PC-3 (cell line): ENCODE results near the gene CD320. TPM values are rescaled to one million over a fixed set of nuclear protein-coding genes. Genes with fewer than 3 reads are reported as not detected.
A peak's percentile ranks its signal among the peaks of the same experiment; 100 is the strongest.

Source experiments
- ATAC-seq: fragments of 200-7000 bp; cut with Tn5 transposase; 2 replicates; pipeline ENCODE4 v1.9.1; 2020; ENCODE audit warnings: mild to moderate bottlenecking, moderate library complexity
- BruUV-seq: library from RNA; stranded (reverse); fragments of 400-500 nt; replicated peaks from 2 replicates; lab custom pipeline; 2021; lab: Mats Ljungman, UMichigan
- CTCF ChIA-PET: fragments of 300-600 bp; sonication (Branson Sonifier 250); formaldehyde crosslinking; loops from one replicate; lab custom pipeline; 2022; ENCODE audit warnings: antibody characterized with exemption; lab: Charles Lee
- POLR2A ChIA-PET: fragments of 300-600 bp; sonication (Branson Sonifier 250); formaldehyde crosslinking; loops from one replicate; lab custom pipeline; 2022; ENCODE audit warnings: antibody characterized with exemption; ENCODE audit not compliant: unreplicated experiment; lab: Charles Lee
- DNase-seq: peaks from one replicate; pipeline ENCODE4 v3.0.0-alpha.2; 2015
- H2AFZ ChIP-seq: fragments of 300-600 bp; sonication (generic); 2 replicates; pipeline ENCODE4 v1.6.0; 2016; ENCODE audit warnings: antibody characterized with exemption, low read length
- H3F3A ChIP-seq: fragments of 300-600 bp; sonication (generic); one replicate; pipeline ENCODE4 v1.6.0; 2017; ENCODE audit warnings: antibody characterized with exemption, low read length, control low read depth, mild to moderate bottlenecking; ENCODE audit not compliant: unreplicated experiment
- H3K27ac ChIP-seq: fragments of 300-600 bp; sonication (generic); 2 replicates; pipeline ENCODE4 v1.5.1; 2016; ENCODE audit warnings: mild to moderate bottlenecking, low read length
- H3K27me3 ChIP-seq: fragments of 300-600 bp; sonication (generic); 2 replicates; pipeline ENCODE4 v1.6.1; 2016; ENCODE audit warnings: low read length, mixed read lengths
- H3K36me3 ChIP-seq: fragments of 300-600 bp; sonication (generic); 2 replicates; pipeline ENCODE4 v1.6.1; 2016; ENCODE audit warnings: low read depth, mixed run types, low read length, mixed read lengths
- H3K4me1 ChIP-seq: fragments of 300-600 bp; sonication (generic); 2 replicates; pipeline ENCODE4 v1.5.1; 2016; ENCODE audit warnings: low read length; ENCODE audit not compliant: insufficient read depth
- H3K4me2 ChIP-seq: fragments of 300-600 bp; sonication (generic); 2 replicates; pipeline ENCODE4 v1.6.0; 2016; ENCODE audit warnings: low read length
- H3K4me3 ChIP-seq: fragments of 300-600 bp; sonication (generic); 2 replicates; pipeline ENCODE4 v1.5.1; 2016; ENCODE audit warnings: mild to moderate bottlenecking, low read length, mixed read lengths
- H3K79me2 ChIP-seq: fragments of 300-600 bp; sonication (generic); 2 replicates; pipeline ENCODE4 v1.6.1; 2017; ENCODE audit warnings: low read length, mixed read lengths
- H3K9ac ChIP-seq: fragments of 300-600 bp; sonication (generic); 2 replicates; pipeline ENCODE4 v1.6.0; 2016; ENCODE audit warnings: mild to moderate bottlenecking, low read length
- H3K9me2 ChIP-seq: fragments of 300-600 bp; sonication (generic); replicated peaks from 2 replicates; pipeline ENCODE4 v1.6.1; 2016; ENCODE audit warnings: mixed run types, low read length, mixed read lengths
- H3K9me3 ChIP-seq: fragments of 300-600 bp; sonication (generic); 2 replicates; pipeline ENCODE4 v1.6.1; 2016; ENCODE audit warnings: low read length, mixed read lengths
- H4K20me1 ChIP-seq: fragments of 300-600 bp; sonication (generic); 2 replicates; pipeline ENCODE4 v1.6.1; 2016; ENCODE audit warnings: low read length, mixed read lengths
- EZH2 ChIP-seq: fragments of 300-600 bp; sonication (generic); IDR thresholded peaks from one replicate; pipeline ENCODE4 v1.6.1; 2017; ENCODE audit warnings: antibody characterized with exemption, mild to moderate bottlenecking, low read length; ENCODE audit not compliant: unreplicated experiment
- EZH2phosphoT487 ChIP-seq: fragments of 300-600 bp; sonication (generic); IDR thresholded peaks from 2 replicates; pipeline ENCODE4 v1.6.1; 2018; ENCODE audit warnings: mild to moderate bottlenecking, antibody characterized with exemption, low read length, borderline replicate concordance
- intact Hi-C: fragments of 100-400 bp; cut with micrococcal nuclease; formaldehyde crosslinking; loops from 2 replicates; pipeline ENCODE4 v1.9.0; 2023
- total RNA-seq: library from RNA; depleted of rRNA; stranded (reverse); fragments of >200 nt; gene quantifications from 2 replicates; pipeline ENCODE4 v1.2.3, GENCODE V29; 2014
- TF ChIP-seq, protein P1 (sequence below): fragments of 300-600 bp; sonication (generic); conservative IDR thresholded peaks from 2 replicates; pipeline ENCODE4 v1.5.1; 2017; ENCODE audit warnings: antibody characterized with exemption, low read depth, mild to moderate bottlenecking, low read length

The CD320 gene
- total RNA-seq, 1 experiment from 2014 or later, result 221 TPM

DNA sequence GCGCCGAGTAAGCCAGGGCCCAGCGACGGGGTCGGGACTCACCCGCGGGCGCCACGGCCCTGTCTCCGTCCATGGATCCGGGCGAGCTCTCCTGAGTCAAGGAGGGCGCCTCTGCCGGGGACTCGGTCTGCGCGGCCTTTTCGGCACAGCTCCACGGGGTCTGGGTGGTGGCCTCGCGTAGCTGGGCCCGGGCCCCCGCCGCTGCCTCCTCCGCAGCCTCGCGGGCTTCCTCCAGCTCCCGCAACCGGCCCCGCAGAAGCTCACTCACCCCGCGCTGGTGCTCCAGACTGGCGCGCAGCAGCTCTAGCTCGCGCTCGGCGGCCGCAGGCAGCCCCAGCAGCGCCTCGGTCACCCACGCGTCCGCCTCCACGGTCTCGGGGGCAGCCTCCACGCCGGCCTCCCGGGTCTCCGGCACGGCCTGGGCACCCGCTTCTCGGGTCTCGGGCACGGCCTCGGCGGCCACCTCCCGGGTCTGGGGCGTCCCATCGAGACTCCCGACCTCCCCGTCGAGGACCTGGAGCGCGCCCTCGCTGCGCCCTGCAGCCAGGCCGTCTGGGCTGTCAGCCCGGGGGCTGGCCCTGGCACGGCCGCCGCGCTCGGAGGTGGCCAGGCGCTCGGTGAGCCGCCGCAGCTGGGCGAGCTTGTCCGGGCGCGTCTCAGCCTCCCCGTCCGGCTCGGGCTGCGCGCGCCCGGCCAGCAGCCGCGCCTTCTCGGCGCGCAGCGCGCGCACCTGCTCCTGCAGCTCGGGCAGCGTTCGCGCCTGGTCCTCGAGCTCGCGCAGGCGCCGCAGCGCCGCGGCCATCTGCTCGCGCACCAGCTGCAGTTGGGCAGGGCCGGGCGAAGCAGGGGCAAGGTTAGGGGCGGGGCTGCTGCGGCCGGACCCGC is 26.5 kb upstream of the CD320 start:
- Histone ChIP-seq H3K4me3 (peak overlapping the region; percentile 66), H4K20me1 (no peaks in the 10 kb centered on the region), H3F3A (no peaks in the 10 kb centered on the region), H3K27ac (no peak overlapping the region), H2AFZ (peak overlapping the region; percentile 87), H3K27me3 (peaks cover 22% of the 10 kb centered on the region), H3K36me3 (no peaks in the 10 kb centered on the region), H3K4me2 (peak overlapping the region; percentile 92), H3K9ac (no peak overlapping the region), H3K4me1 (peaks cover 11% of the 10 kb centered on the region; the same call in 1 of the 2 replicates), H3K79me2 (no peaks in the 10 kb centered on the region), H3K9me2 (no peaks in the 10 kb centered on the region), H3K9me3 (no peaks in the 10 kb centered on the region)
- ChIA-PET CTCF (interaction anchor here (0.6 to 1.2 kb wide), 3 partner anchors 13 to 56 kb away, joined by 3 to 12 read pairs (median 3); partner anchors contain the start of genes CD320 and RAB11B), POLR2A (interaction anchor here (0.6 kb wide), 1 partner anchor 115 kb away, joined by 3 read pairs; no protein-coding TSS in a partner anchor)
- no peak for TF ChIP-seq EZH2
- TF ChIP-seq EZH2phosphoT487, result no peak
- TF ChIP-seq, protein P1, sequence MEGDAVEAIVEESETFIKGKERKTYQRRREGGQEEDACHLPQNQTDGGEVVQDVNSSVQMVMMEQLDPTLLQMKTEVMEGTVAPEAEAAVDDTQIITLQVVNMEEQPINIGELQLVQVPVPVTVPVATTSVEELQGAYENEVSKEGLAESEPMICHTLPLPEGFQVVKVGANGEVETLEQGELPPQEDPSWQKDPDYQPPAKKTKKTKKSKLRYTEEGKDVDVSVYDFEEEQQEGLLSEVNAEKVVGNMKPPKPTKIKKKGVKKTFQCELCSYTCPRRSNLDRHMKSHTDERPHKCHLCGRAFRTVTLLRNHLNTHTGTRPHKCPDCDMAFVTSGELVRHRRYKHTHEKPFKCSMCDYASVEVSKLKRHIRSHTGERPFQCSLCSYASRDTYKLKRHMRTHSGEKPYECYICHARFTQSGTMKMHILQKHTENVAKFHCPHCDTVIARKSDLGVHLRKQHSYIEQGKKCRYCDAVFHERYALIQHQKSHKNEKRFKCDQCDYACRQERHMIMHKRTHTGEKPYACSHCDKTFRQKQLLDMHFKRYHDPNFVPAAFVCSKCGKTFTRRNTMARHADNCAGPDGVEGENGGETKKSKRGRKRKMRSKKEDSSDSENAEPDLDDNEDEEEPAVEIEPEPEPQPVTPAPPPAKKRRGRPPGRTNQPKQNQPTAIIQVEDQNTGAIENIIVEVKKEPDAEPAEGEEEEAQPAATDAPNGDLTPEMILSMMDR, result no peak
- BruUV-seq, result no TSS peak
- intact Hi-C loops, result no loop called here
- ATAC-seq (peak; percentile 70), DNase-seq (peak; percentile 87)

DNA sequence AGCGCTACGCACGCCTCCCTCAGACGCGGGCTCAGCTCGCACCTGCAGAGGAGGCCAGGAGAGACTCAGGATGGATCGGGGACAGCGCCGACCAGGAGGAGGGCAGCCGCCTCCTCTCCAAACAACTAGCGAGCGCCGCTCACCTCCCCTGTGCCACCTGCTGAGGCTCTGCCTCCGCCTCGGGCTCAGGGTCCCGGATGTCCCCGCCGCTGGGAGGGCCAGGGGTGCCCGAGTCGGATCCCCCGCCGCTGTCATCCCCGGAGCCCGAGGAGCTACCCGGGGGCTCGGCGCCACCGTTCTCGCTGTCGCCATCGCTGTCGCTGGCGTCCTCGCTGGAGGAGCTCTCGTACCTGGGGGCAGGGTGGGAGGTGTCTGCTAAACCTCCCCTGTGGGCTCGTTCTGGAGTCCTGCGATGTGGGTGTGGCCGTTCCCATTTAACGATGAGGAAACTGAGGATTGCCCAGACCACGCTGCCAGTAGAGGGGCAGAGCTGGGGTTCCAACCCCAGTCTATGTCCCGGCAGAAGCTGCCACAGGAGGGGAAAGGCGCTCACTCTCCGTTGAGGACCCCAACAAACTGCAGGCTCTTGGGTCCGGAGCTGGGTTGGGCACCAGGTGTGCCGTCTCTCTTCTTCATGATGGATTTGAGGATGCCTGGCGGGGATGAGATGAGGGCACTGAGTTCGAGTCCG is 25.8 kb upstream of the CD320 start:
- no TSS peak for BruUV-seq
- ChIA-PET POLR2A (no interaction called here), CTCF (interaction anchor here (0.6 kb wide), 1 partner anchor 56 kb away, joined by 12 read pairs; the partner anchor contains the start of gene RAB11B)
- peak; percentile 6; the same call in 1 of the 2 replicates for ATAC-seq
- H3K27ac ChIP-seq, result no peak overlapping the region
- peaks cover 11% of the 10 kb centered on the region; the same call in 1 of the 2 replicates for H3K4me1 ChIP-seq
- no peaks in the 10 kb centered on the region for H3K36me3 ChIP-seq
- no peaks in the 10 kb centered on the region for H4K20me1 ChIP-seq
- no peaks in the 10 kb centered on the region for H3K9me2 ChIP-seq
- H3K4me3 ChIP-seq, result peak overlapping the region; percentile 66
- no peak overlapping the region for H3K9ac ChIP-seq
- H3K9me3 ChIP-seq, result no peaks in the 10 kb centered on the region
- H3K79me2 ChIP-seq, result no peaks in the 10 kb centered on the region
- TF ChIP-seq EZH2phosphoT487 (0 out of 2 replicates have a peak, but pooled peaks have one; percentile 13), EZH2 (peak; percentile 44)
- TF ChIP-seq, protein P1, result no peak
- DNase-seq, result no peak
- H3F3A ChIP-seq, result no peaks in the 10 kb centered on the region
- H3K4me2 ChIP-seq, result peak overlapping the region; percentile 92
- intact Hi-C loops, result no loop called here
- H3K27me3 ChIP-seq, result peaks cover 22% of the 10 kb centered on the region
- H2AFZ ChIP-seq, result peak overlapping the region; percentile 87
